GM12872 (cell line): Measurements from ENCODE around the gene TPH2.

Experiments used
- CTCF ChIP-seq: IDR thresholded peaks from 3 replicates; pipeline ENCODE4 v1.5.1; 2011; ENCODE audit warnings: low read depth, mild to moderate bottlenecking, low read length, moderate library complexity; ENCODE audit not compliant: insufficient read depth

The TPH2 gene

GRCh38 chr12:71938728-71939385 lies at the start of gene TPH2:
Gene TPH2 (plus strand): TSS chr12:71938845. CDS start chr12:71938987, 142 bp downstream.
- peak; percentile 72 for TF ChIP-seq CTCF

- TF ChIP-seq CTCF, result no peak
These were observed 48.2 kb upstream of the TPH2 start for GRCh38 chr12:71890475-71890874.

- TF ChIP-seq CTCF, result no peak
These were observed 46.6 kb upstream of the TPH2 start for GRCh38 chr12:71892059-71892458.

- no peak for TF ChIP-seq CTCF
These were observed 42.3 kb upstream of the TPH2 start for GRCh38 chr12:71896205-71896882.

GRCh38 chr12:71900091-71900490 lies 38.6 kb upstream of the TPH2 start:
- no peak for TF ChIP-seq CTCF

- no peak for TF ChIP-seq CTCF
These were observed 34.0 kb upstream of the TPH2 start for GRCh38 chr12:71904629-71905028.

- TF ChIP-seq CTCF, result no peak
These were observed 3.1 kb upstream of the TPH2 start for GRCh38 chr12:71935594-71935993.
